ENCODE results near the gene ZNFX1. TPM values are rescaled to one million over a fixed set of nuclear protein-coding genes. Genes with fewer than 3 reads are reported as not detected.

Gene ZNFX1
- total and polyA plus RNA-seq, 9 of the 15 experiments (the other 6 are each of a cell fraction or from before 2014, with no cell fraction given): 3.8 to 13.8 (median 10.3) TPM

DNA sequence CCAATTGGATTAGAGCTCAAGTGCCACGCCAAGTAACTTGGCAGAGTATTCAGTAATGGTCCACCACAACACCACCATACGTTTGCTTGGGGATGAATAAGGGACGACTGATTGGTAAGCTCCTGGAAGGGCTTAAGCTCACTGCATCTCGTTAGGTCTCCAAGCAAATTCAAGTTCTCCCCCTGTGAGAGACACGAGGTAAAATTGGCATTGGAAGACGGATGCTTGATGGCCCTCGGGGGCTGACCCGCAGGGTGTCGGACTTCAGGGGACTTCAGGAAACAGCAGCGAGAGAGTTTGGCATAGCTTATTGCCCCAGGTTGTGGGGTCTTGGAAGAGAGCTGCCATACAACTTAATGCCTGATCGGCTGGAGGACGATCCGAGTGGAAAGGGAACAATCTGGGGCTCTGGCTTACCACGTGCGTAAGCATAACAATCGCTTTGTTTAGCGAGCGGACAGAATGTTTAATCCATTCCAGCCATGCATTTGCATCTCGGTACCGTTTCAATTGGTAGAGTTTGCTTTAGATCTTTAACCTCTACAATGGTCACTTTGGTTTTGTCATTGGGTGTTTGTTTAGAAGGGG is 4.8 kb upstream of the ZNFX1 start:
- no peak overlapping the region for H2AFZ ChIP-seq (ENCODE audit: low read depth, low read length)
- H3K79me2 ChIP-seq (ENCODE audit: control insufficient read depth, insufficient read depth, low read length): peaks cover 98% of the 10 kb centered on the region
- peaks cover 21% of the 10 kb centered on the region for H3K9me1 ChIP-seq (ENCODE audit: control insufficient read depth, insufficient read depth, low read length)
- peak overlapping the region; percentile 89 to 99 for H3K9ac ChIP-seq (ENCODE audit: insufficient read depth in 1 of 2, low read depth in 2 of 2, low read length in 2 of 2)
- no peak for ATAC-seq
- H3K9me3 ChIP-seq (replicated peaks; ENCODE audit: control insufficient read depth, insufficient read depth, low read depth, low read length): peaks cover 2% of the 10 kb centered on the region; the same call in 1 of the 2 replicates
- no peak for FAIRE-seq
- CTCF ChIA-PET (ENCODE audit: low intra/inter-chr PET ratio): interaction anchor here (0.5 kb wide), 1 partner anchor 93 kb away, joined by 3 read pairs; no protein-coding TSS in a partner anchor
- H3K36me3 ChIP-seq (ENCODE audit: control insufficient read depth, insufficient read depth, low read length): peaks cover 92% of the 10 kb centered on the region
- H3K27ac ChIP-seq (ENCODE audit: extremely low read depth, low read depth, low read length): peak overlapping the region; percentile 95
- H3K4me1 ChIP-seq (replicated peaks in 1 of 2; ENCODE audit: control insufficient read depth in 2 of 2, insufficient read depth in 2 of 2, low read length in 2 of 2): peaks cover 13 to 45% of the 10 kb centered on the region in 2 experiments
- peaks cover 81% of the 10 kb centered on the region for H4K20me1 ChIP-seq (replicated peaks; ENCODE audit: control insufficient read depth, insufficient read depth, low read length)
- intact Hi-C loops (cut with micrococcal nuclease) (no loop called here), in situ Hi-C loops (cut with MboI) (no loop called here)
- BruUV-seq (replicated peaks): no TSS peak
- H3K4me3 ChIP-seq: peak overlapping the region; percentile 93
- H3K27me3 ChIP-seq (ENCODE audit: control insufficient read depth in 2 of 2, insufficient read depth in 2 of 2, low read length in 2 of 2): no peaks in the 10 kb centered on the region
- DNase-seq (ENCODE audit: extremely low read depth in 1 of 4, low spot score in 3 of 4): peak in 2 of 4 experiments; percentile 6 to 25
- peak overlapping the region; percentile 99 for H3K4me2 ChIP-seq (ENCODE audit: insufficient read depth, low read length)
- POLR2A ChIA-PET: interaction anchor here (0.7 to 6.0 kb wide), 10 partner anchors 8 to 647 kb away, joined by 3 to 68 read pairs (median 3); no protein-coding TSS in a partner anchor
- 2% methylated on average over 20 of the region's 20 CpGs for WGBS (ENCODE audit: insufficient coverage, low coverage, missing lambda C conversion rate)
- TF ChIP-seq FOXJ2 (tag; IDR thresholded peaks at IDR 0.05) (no peak), HNRNPLL (IDR thresholded peaks at IDR 0.05; ENCODE audit: low read depth, low read length, poor library complexity, severe bottlenecking) (no peak), MCM5 (IDR thresholded peaks at IDR 0.05; ENCODE audit: low read depth) (no peak), BRD9 (IDR thresholded peaks at IDR 0.05; ENCODE audit: low read depth, partially characterized antibody) (no peak), CCNT2 (IDR thresholded peaks at IDR 0.05; ENCODE audit: borderline replicate concordance, extremely low read depth, insufficient read length, low read depth, low read length) (no peak), MYC (IDR thresholded peaks at IDR 0.05; ENCODE audit: low read depth, low read length) (0 out of 2 replicates have a peak, but pooled peaks have one; percentile 12), MYC (CRISPR knock-in tag; IDR thresholded peaks at IDR 0.05; ENCODE audit: borderline replicate concordance, low read depth) (no peak), SAFB (IDR thresholded peaks at IDR 0.05; ENCODE audit: borderline replicate concordance, low read depth, low read length) (no peak), ZC3H8 (IDR thresholded peaks at IDR 0.05) (no peak), FOXK1 (CRISPR knock-in tag; IDR thresholded peaks at IDR 0.05; ENCODE audit: borderline replicate concordance) (0 out of 2 replicates have a peak, but pooled peaks have one; percentile 29), L3MBTL2 (IDR thresholded peaks at IDR 0.05) (peak; percentile 41; the same call in 1 of the 2 replicates), SIN3A (IDR thresholded peaks at IDR 0.05; ENCODE audit: borderline replicate concordance in 2 of 2, control insufficient read depth in 1 of 2, low read depth in 2 of 2, low read length in 2 of 2) (peak in 1 of 2 experiments; percentile 23; a peak in 2 of 4 replicates), STAT5A (IDR thresholded peaks at IDR 0.05; ENCODE audit: borderline replicate concordance, low read length) (0 out of 2 replicates have a peak, but pooled peaks have one; percentile 0), OTX1 (CRISPR knock-in tag; IDR thresholded peaks at IDR 0.05) (no peak), IRF2 (CRISPR knock-in tag; IDR thresholded peaks at IDR 0.05) (no peak)
- TF ChIP-seq, protein P1, sequence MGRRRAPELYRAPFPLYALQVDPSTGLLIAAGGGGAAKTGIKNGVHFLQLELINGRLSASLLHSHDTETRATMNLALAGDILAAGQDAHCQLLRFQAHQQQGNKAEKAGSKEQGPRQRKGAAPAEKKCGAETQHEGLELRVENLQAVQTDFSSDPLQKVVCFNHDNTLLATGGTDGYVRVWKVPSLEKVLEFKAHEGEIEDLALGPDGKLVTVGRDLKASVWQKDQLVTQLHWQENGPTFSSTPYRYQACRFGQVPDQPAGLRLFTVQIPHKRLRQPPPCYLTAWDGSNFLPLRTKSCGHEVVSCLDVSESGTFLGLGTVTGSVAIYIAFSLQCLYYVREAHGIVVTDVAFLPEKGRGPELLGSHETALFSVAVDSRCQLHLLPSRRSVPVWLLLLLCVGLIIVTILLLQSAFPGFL (CRISPR knock-in tag; IDR thresholded peaks at IDR 0.05): no peak
- TF ChIP-seq, protein P2, sequence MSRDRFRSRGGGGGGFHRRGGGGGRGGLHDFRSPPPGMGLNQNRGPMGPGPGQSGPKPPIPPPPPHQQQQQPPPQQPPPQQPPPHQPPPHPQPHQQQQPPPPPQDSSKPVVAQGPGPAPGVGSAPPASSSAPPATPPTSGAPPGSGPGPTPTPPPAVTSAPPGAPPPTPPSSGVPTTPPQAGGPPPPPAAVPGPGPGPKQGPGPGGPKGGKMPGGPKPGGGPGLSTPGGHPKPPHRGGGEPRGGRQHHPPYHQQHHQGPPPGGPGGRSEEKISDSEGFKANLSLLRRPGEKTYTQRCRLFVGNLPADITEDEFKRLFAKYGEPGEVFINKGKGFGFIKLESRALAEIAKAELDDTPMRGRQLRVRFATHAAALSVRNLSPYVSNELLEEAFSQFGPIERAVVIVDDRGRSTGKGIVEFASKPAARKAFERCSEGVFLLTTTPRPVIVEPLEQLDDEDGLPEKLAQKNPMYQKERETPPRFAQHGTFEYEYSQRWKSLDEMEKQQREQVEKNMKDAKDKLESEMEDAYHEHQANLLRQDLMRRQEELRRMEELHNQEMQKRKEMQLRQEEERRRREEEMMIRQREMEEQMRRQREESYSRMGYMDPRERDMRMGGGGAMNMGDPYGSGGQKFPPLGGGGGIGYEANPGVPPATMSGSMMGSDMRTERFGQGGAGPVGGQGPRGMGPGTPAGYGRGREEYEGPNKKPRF (IDR thresholded peaks at IDR 0.05; ENCODE audit: low read depth, low read length): no peak
- TF ChIP-seq, protein P3, sequence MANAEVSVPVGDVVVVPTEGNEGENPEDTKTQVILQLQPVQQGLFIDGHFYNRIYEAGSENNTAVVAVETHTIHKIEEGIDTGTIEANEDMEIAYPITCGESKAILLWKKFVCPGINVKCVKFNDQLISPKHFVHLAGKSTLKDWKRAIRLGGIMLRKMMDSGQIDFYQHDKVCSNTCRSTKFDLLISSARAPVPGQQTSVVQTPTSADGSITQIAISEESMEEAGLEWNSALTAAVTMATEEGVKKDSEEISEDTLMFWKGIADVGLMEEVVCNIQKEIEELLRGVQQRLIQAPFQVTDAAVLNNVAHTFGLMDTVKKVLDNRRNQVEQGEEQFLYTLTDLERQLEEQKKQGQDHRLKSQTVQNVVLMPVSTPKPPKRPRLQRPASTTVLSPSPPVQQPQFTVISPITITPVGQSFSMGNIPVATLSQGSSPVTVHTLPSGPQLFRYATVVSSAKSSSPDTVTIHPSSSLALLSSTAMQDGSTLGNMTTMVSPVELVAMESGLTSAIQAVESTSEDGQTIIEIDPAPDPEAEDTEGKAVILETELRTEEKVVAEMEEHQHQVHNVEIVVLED (CRISPR knock-in tag; IDR thresholded peaks at IDR 0.05): no peak
